Tibial nerve (tissue), 4 donors: Measurements from ENCODE around the gene HSDL2.

ENCODE experiments used
- CTCF ChIP-seq, 5 experiments: fragments of 200-600 bp in 3 of 5; fragments of 450-650 bp in 2 of 5; sonication (generic) in 3 of 5; IDR thresholded peaks; one replicate each; pipeline ENCODE4 v1.5.1; 2016 to 2019; ENCODE audit warnings: antibody characterized with exemption in 5 of 5, mild to moderate bottlenecking in 3 of 5, moderate library complexity in 2 of 5
- EP300 ChIP-seq, 2 donors: sonication (generic); formaldehyde crosslinking; IDR thresholded peaks; one replicate each; pipeline ENCODE4 v1.6.1; 2017; ENCODE audit warnings: antibody characterized with exemption in 2 of 2, mild to moderate bottlenecking in 1 of 2

GRCh38 chr9:112334432-112334841 is 45.5 kb upstream of the HSDL2 start:
- TF ChIP-seq EP300 (IDR thresholded peaks at IDR 0.05): no peak
- TF ChIP-seq CTCF (IDR thresholded peaks at IDR 0.05): no peak
